Stimulated activated CD4-positive, alpha-beta T cell treated with anti-CD3 and anti-CD28 coated beads, Interleukin-4, amount 100 ng/mL, for 4 hours (primary cell): ENCODE results near the gene FRG2.
"Not testable (repeated sequence)": the region's sequence is repeated elsewhere in the genome, so short reads cannot be mapped to it uniquely, and the experiment has no call there.

ENCODE experiments used
- DNase-seq, 2 experiments: peaks; one replicate each; pipeline ENCODE4 v3.0.0-alpha.2; 2020

Gene FRG2

GRCh38 chr4:190027156-190027555, at the start of gene FRG2:
FRG2 (minus strand) TSS chr4:190027256; CDS start chr4:190027204, 52 bp downstream.
- DNase-seq: not testable (repeated sequence)

- not testable (repeated sequence) for DNase-seq
Observed at GRCh38 chr4:190068351-190068750, 41.3 kb upstream of the FRG2 start.

GRCh38 chr4:190064805-190065204, 37.7 kb upstream of the FRG2 start:
- DNase-seq: not testable (repeated sequence)

- DNase-seq: not testable (repeated sequence)
Observed at GRCh38 chr4:190064342-190064741, 37.3 kb upstream of the FRG2 start, which contains the start of gene DBET. DBET (plus strand) TSS chr4:190064502.

- DNase-seq: not testable (repeated sequence)
Observed at GRCh38 chr4:190058997-190059396, 31.9 kb upstream of the FRG2 start.

GRCh38 chr4:190049378-190050239, 22.6 kb upstream of the FRG2 start:
- DNase-seq: not testable (repeated sequence)

GRCh38 chr4:190047627-190048026, 20.6 kb upstream of the FRG2 start:
- DNase-seq: not testable (repeated sequence)

- not testable (repeated sequence) for DNase-seq
Observed at GRCh38 chr4:190040873-190041272, 13.8 kb upstream of the FRG2 start.

GRCh38 chr4:190037704-190038388, 10.8 kb upstream of the FRG2 start:
- DNase-seq: not testable (repeated sequence)

- DNase-seq: not testable (repeated sequence)
Observed at GRCh38 chr4:190031264-190031663, 4.2 kb upstream of the FRG2 start.

GRCh38 chr4:190022614-190023281, 4.3 kb downstream of the FRG2 start:
- not testable (repeated sequence) for DNase-seq

- not testable (repeated sequence) for DNase-seq
Observed at GRCh38 chr4:190021973-190022372, 5.1 kb downstream of the FRG2 start.

GRCh38 chr4:190020790-190021717, 6.0 kb downstream of the FRG2 start:
- peak in 1 of 2 experiments; percentile 15 for DNase-seq

GRCh38 chr4:190019859-190020463, 7.1 kb downstream of the FRG2 start:
- DNase-seq: not testable (repeated sequence)

GRCh38 chr4:190019023-190019858, 7.8 kb downstream of the FRG2 start:
- no peak for DNase-seq

GRCh38 chr4:190018201-190018920, 8.7 kb downstream of the FRG2 start:
- no peak for DNase-seq

GRCh38 chr4:190017357-190018200, 9.5 kb downstream of the FRG2 start:
- DNase-seq: no peak

GRCh38 chr4:190016369-190017289, 10.4 kb downstream of the FRG2 start:
- DNase-seq: no peak
